Immature natural killer cell (primary cell): ENCODE results near the gene EXOC6B. TPM values are rescaled to one million over a fixed set of nuclear protein-coding genes. Genes with fewer than 3 reads are reported as not detected.
"Not testable (repeated sequence)": the region's sequence is repeated elsewhere in the genome, so short reads cannot be mapped to it uniquely, and the experiment has no call there.

Source experiments
- DNase-seq, 3 donors: peaks; one replicate each; pipeline ENCODE4 v3.0.0; 2022; ENCODE audit warnings: mixed read lengths in 1 of 3
- H3K27ac Mint-ChIP-seq, 6 donors: one replicate each; pipeline ENCODE4 v1.8.0; 2020; ENCODE audit warnings: mixed read lengths in 6 of 6, mild to moderate bottlenecking in 5 of 6, inconsistent platforms in 4 of 6, moderate library complexity in 3 of 6
- H3K27me3 Mint-ChIP-seq, 3 donors: one replicate each; pipeline ENCODE4 v1.8.0; 2020 to 2021; ENCODE audit warnings: low read depth in 3 of 3, mild to moderate bottlenecking in 3 of 3, mixed read lengths in 3 of 3, moderate library complexity in 3 of 3, inconsistent platforms in 1 of 3
- H3K36me3 Mint-ChIP-seq, 3 donors: one replicate each; pipeline ENCODE4 v1.8.0; 2020; ENCODE audit warnings: mixed read lengths in 3 of 3, inconsistent platforms in 2 of 3, mild to moderate bottlenecking in 2 of 3
- H3K4me1 Mint-ChIP-seq, 2 donors: one replicate each; pipeline ENCODE4 v1.8.0; 2020; ENCODE audit warnings: inconsistent platforms in 2 of 2, mild to moderate bottlenecking in 2 of 2, mixed read lengths in 2 of 2, moderate library complexity in 1 of 2
- H3K4me3 Mint-ChIP-seq, 5 donors: one replicate each; pipeline ENCODE4 v1.8.0; 2020; ENCODE audit warnings: mild to moderate bottlenecking in 5 of 5, mixed read lengths in 5 of 5, inconsistent platforms in 3 of 5, moderate library complexity in 3 of 5
- H3K9me3 Mint-ChIP-seq, 6 donors: one replicate each; pipeline ENCODE4 v1.8.0; 2020; ENCODE audit warnings: mild to moderate bottlenecking in 6 of 6, mixed read lengths in 6 of 6, inconsistent platforms in 4 of 6, moderate library complexity in 3 of 6
- polyA plus RNA-seq, 3 donors: library from polyadenylated mRNA; unstranded; fragments of 300-500 nt; fragmentation: Illumina TruSeq; gene quantifications; one replicate each; pipeline ENCODE4 v1.2.3, GENCODE V29; 2021

EXOC6B gene
- polyA plus RNA-seq, 3 donors from 2014 or later, result 2.0 to 2.7 (median 2.5) TPM

DNA sequence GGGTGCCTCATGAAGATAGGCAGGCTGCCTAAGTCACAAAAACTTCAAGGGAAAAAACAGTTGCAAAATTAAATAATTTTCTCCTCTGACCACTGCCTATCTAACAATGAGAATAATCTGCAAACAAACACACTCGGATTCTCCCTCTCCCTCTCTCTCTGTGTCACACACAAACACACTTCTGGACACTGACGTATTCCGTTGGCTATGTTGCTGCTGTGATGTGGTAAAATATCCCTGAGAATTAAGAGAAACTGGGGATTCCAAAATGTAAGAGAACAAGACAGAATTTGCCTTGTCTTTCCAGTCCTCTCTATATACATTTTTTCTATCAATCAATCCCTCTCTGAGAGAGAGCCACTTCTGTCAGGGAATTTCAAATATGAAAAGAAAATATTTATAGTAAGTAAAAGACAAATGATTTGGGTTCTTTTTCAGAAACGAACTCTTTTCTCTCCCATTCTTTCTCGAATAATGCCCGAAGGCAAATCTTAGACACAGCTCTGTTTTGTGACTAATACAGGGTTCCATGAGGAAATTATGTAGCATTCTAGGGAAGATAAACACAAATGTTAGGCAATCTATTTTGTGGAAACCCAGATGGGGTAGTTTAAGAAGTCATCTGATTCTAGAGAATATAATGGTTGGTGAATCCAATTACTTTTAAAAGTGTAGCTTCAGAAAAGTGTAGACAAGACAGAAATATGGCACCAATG is 367.9 kb downstream of the EXOC6B start:
- peaks cover 19 to 32% (median 24%) of the 10 kb centered on the region in 3 donors for H3K36me3 Mint-ChIP-seq
- H3K4me1 Mint-ChIP-seq, result no peaks in the 10 kb centered on the region
- no peak overlapping the region for H3K27ac Mint-ChIP-seq
- DNase-seq, result no peak
- peaks cover 3 to 9% (median 4%) of the 10 kb centered on the region in 6 donors for H3K9me3 Mint-ChIP-seq
- H3K27me3 Mint-ChIP-seq, result peaks cover 0 to 1% (median 0%) of the 10 kb centered on the region in 3 donors
- no peak overlapping the region for H3K4me3 Mint-ChIP-seq

DNA sequence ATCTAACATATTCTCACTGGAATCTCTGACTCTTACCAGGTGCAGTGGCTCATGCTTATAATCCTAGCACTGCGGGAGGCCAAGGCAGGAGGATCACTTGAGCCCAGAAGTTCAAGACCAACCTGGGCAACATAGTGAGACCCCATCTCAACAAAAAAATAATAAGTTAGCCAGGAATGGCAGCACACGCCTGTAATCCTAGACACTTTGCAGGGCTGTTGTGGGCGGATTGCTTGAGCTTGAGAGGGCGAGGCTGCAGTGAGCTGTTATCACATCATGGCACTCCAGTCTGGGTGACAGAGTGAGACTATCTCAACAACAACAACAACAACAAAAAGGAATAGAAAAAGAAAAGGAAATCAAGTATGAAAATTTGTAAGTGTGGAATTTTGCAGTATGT is 371.6 kb downstream of the EXOC6B start:
- Mint-ChIP-seq H3K9me3 (peaks cover 0 to 7% (median 0%) of the 10 kb centered on the region in 6 donors), H3K27ac (no peak overlapping the region), H3K27me3 (peaks cover 0 to 1% (median 0%) of the 10 kb centered on the region in 3 donors), H3K4me1 (no peaks in the 10 kb centered on the region), H3K4me3 (no peak overlapping the region), H3K36me3 (peaks cover 24 to 30% (median 28%) of the 10 kb centered on the region in 3 donors)
- DNase-seq, result no peak

DNA sequence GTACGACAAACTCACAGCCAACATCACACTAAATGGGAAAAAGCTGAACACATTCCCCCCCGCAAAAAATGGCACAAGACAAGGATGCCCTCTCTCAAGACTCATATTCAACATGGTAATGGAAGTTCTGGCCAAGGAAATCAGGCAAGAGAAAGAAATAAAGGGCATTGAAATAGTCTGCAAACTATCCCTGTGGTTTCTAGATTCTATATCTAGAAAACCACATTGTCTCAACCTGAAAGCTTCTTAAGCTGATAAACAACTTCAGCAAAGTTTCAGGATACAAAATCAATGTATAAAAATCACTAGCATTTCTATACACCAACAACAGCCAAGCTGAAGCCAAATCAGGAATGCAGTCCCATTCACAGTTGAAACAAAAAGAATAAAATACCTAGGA is 383.6 kb downstream of the EXOC6B start:
- no peak for DNase-seq
- peaks cover 0 to 1% (median 0%) of the 10 kb centered on the region in 3 donors for H3K27me3 Mint-ChIP-seq
- peaks cover 11 to 27% (median 13%) of the 10 kb centered on the region in 3 donors for H3K36me3 Mint-ChIP-seq
- peaks cover 4 to 11% of the 10 kb centered on the region in 2 donors for H3K4me1 Mint-ChIP-seq
- H3K9me3 Mint-ChIP-seq, result peaks cover 8 to 33% (median 18%) of the 10 kb centered on the region in 6 donors
- H3K4me3 Mint-ChIP-seq, result no peak overlapping the region
- H3K27ac Mint-ChIP-seq, result no peak overlapping the region

DNA sequence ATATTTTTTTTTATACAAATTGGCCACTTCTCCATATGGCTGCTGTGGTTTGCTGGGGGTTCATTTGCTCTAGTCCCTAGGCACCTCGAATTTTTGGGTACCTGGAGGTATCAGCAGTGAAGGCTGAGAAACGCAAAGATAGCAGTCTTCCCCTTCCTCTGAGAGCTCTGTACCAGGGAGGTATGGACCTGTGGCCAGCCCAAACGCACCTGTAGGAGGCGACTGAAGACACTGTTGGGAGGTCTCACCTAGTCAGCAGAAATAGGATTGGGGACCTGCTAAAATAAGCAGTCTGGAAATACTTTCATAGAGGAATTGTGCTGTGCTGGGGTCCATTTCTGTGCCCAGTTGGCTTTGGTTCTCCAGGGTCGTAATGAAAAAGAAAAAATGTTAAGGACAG is 385.9 kb downstream of the EXOC6B start:
- DNase-seq, result no peak
- no peak overlapping the region for H3K4me3 Mint-ChIP-seq
- H3K27me3 Mint-ChIP-seq, result peaks cover 0 to 3% (median 0%) of the 10 kb centered on the region in 3 donors
- H3K36me3 Mint-ChIP-seq, result peaks cover 6 to 21% (median 6%) of the 10 kb centered on the region in 3 donors
- peaks cover 4 to 11% of the 10 kb centered on the region in 2 donors for H3K4me1 Mint-ChIP-seq
- peaks cover 16 to 41% (median 28%) of the 10 kb centered on the region in 6 donors for H3K9me3 Mint-ChIP-seq
- no peak overlapping the region for H3K27ac Mint-ChIP-seq

DNA sequence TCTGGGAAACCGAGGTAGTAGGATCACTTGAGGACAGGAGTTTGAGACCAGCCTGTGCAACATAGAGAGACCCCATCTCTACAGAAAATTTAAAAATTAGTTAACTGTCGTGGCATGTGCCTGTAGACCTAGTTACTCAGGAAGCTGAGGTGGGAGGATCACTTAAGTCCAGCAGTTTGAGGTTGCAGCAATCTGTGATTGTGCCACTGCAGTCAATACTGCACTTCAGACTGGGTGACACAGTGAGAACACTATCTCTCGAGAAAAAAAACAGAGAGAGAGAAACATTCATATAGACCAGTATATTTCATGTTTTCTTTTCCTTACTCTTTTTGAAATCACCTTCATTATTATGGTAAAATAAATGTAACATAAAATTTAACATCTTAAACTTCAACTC is 387.5 kb downstream of the EXOC6B start:
- Mint-ChIP-seq H3K36me3 (peaks cover 6 to 23% (median 6%) of the 10 kb centered on the region in 3 donors), H3K4me1 (peaks cover 4 to 11% of the 10 kb centered on the region in 2 donors), H3K27ac (no peak overlapping the region), H3K9me3 (peaks cover 19 to 43% (median 36%) of the 10 kb centered on the region in 6 donors), H3K4me3 (no peak overlapping the region), H3K27me3 (peaks cover 0 to 3% (median 0%) of the 10 kb centered on the region in 3 donors)
- DNase-seq, result no peak

DNA sequence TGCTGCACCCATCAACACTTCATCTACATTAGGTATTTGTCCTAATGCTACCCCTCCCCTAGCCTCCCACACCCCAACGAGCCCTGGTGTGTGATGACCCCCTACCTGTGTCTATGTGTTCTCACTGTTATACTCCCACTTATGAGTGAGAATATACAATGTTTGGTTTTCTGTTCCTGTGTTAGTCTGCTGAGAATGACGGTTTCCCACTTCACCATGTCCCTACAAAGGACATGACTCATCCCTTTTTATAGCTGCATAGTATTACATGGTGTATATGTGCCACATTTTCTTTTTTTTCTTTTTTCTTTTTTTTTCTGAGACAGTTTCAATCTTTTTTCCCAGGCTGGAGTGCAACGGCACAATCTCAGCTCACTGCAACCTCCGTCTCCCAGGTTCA is 394.1 kb downstream of the EXOC6B start:
- H3K4me3 Mint-ChIP-seq, result no peak overlapping the region
- peaks cover 6 to 10% (median 8%) of the 10 kb centered on the region in 3 donors for H3K36me3 Mint-ChIP-seq
- peaks cover 15 to 40% (median 24%) of the 10 kb centered on the region in 6 donors for H3K9me3 Mint-ChIP-seq
- H3K27ac Mint-ChIP-seq, result no peak overlapping the region
- no peaks in the 10 kb centered on the region for H3K4me1 Mint-ChIP-seq
- no peak for DNase-seq
- peaks cover 0 to 3% (median 0%) of the 10 kb centered on the region in 3 donors for H3K27me3 Mint-ChIP-seq

DNA sequence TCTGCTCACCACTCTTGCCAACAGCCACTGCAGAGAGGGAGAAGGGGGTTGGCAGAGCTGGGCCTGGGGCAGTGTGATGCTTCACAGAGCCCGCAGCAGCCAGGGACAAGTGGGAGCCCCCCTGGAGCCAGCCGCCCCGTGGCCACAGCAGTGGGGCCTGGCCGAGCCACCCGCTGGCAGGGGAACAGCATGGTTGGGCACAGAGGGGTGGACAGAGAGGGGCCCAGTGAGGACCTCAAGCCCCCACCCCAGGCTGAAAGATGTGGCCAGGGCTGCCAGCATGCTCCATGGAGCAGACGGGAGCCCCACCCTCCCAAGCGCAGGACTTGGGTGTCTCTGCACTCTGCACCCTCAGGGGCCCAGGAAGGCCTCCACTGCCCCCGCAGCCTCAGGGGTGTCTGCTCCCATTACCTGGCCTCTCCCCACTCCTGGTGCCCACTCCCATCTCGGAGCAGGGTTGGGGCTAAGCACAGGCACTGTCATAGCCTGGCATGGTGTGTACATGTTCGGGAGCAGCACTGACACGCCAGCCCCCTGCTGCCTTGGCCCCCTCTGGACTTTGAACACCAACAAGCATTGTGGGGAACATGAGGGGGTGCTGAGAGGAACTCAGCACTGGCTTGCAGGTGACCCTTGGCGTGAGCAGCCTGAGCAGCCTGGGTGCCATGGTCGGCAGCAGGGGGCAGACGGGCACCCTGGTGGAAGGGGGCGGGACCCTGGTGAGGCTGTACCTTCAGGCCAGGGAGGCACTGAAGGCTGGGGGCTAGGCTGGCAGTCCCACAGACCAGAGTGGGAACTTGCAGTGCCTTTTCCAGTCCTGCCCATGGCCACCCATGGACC is 398.6 kb downstream of the EXOC6B start:
- Mint-ChIP-seq H3K36me3 (peaks cover 19 to 25% (median 20%) of the 10 kb centered on the region in 3 donors), H3K9me3 (peaks cover 2 to 18% (median 9%) of the 10 kb centered on the region in 6 donors), H3K4me3 (no peak overlapping the region), H3K27me3 (peaks cover 0 to 1% (median 0%) of the 10 kb centered on the region in 3 donors), H3K4me1 (no peaks in the 10 kb centered on the region), H3K27ac (no peak overlapping the region)
- DNase-seq, result no peak

DNA sequence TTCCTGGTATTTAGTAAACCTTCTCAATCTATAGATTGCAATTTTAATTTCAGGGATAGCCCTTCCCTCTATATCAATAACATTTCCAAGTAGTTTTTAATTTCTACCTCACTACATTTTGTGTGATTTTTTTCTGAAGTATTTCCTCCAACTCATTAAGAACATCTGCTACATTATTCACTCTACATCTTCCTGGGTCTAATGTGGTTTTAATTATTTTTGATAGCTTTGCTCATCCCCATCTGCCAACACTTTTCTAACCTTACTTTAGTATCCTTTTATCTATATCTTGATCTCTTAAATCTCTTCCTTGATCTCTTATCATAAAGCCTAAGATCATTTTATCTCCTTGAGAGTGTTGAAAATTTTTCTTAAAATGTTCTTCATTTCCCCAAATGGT is 399.8 kb downstream of the EXOC6B start:
- peaks cover 0 to 1% (median 0%) of the 10 kb centered on the region in 3 donors for H3K27me3 Mint-ChIP-seq
- H3K36me3 Mint-ChIP-seq, result peaks cover 17 to 25% (median 20%) of the 10 kb centered on the region in 3 donors
- no peak for DNase-seq
- peaks cover 5 to 23% (median 12%) of the 10 kb centered on the region in 6 donors for H3K9me3 Mint-ChIP-seq
- no peaks in the 10 kb centered on the region for H3K4me1 Mint-ChIP-seq
- H3K4me3 Mint-ChIP-seq, result no peak overlapping the region
- no peak overlapping the region for H3K27ac Mint-ChIP-seq

DNA sequence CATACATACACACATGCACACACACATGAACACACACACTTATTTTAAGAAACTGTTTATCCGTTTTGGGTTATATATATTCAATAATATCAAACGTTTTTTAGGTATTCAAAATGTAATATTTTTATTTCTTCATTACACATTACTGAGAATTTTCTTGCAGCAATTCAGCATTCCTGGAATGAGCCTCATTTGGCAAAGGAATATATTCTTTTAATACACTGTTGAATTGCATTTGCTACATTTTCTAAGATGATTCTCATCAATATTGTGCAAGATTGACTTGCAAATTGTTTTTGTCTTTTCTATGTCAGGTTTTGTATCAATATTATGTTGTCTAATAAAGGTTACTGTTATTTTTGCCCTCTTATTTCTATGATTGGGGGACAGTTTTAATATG is 402.1 kb downstream of the EXOC6B start:
- no peak overlapping the region for H3K27ac Mint-ChIP-seq
- peaks cover 20 to 43% (median 27%) of the 10 kb centered on the region in 6 donors for H3K9me3 Mint-ChIP-seq
- peaks cover 0 to 1% (median 1%) of the 10 kb centered on the region in 3 donors for H3K27me3 Mint-ChIP-seq
- no peak overlapping the region for H3K4me3 Mint-ChIP-seq
- DNase-seq, result no peak
- no peaks in the 10 kb centered on the region for H3K4me1 Mint-ChIP-seq
- peaks cover 14 to 30% (median 24%) of the 10 kb centered on the region in 3 donors for H3K36me3 Mint-ChIP-seq

DNA sequence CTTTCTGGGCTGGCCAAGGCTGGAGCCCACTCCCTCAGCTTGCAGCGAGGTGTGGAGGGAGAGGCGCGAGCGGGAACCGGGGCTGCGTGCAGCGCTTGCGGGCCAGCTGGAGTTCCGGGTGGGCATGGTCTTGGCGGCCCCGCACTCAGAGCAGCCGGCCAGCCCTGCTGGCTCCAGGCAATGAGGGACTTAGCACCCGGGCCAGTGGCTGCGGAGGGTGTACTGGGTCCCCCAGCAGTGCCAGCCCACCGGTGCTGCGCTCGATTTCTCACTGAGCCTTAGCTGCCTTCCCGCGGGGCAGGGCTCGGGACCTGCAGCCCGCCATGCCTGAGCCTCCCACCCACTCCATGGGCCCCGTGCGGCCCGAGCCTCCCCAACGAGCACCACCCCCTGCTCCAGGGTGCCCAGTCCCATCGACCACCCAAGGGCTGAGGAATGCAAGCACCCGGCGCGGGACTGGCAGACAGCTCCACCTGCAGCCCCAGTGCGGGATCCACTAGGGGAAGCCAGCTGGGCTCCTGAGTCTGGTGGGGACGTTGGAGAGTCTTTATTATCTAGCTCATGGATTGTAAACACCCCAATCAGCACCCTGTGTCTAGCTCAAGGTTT is 404.0 kb downstream of the EXOC6B start:
- Mint-ChIP-seq H3K36me3 (peaks cover 11 to 24% (median 22%) of the 10 kb centered on the region in 3 donors), H3K9me3 (peaks cover 20 to 43% (median 27%) of the 10 kb centered on the region in 6 donors)
- not testable (repeated sequence) for DNase-seq, H3K27ac Mint-ChIP-seq, H3K4me3 Mint-ChIP-seq, H3K27me3 Mint-ChIP-seq, H3K4me1 Mint-ChIP-seq

DNA sequence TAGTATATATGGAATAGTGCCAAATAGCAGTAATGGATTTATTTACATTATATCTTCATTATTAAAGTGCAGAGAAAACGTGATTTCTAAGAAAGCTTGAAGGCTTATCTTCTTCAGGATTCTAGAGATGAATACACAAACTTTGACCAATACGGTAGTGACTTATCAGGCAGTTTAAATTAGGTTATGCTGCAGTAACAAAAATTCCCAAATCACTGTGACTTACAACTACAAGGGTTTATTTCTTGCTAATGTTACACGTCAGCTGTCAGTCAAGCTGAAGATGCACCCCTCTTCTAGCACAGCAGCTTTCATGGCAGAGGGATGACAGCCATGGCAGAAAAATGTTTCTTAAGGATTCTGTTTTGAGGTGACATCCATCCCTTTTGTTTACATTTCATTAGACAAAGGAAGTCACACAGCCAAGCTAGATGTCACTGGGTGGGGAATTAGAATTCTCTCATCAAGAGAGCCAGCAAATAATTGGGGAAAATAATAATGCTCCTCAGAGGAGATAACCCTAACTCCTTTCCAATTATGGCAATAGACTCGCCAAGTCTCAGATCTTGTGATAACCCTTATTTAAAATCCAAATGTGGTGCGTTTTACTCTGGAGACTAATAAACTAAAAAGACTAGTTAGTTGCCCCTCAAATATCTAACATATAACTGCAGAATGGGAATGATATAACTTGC is 409.9 kb downstream of the EXOC6B start:
- no peak for DNase-seq
- Mint-ChIP-seq H3K27me3 (peaks cover 0 to 1% (median 0%) of the 10 kb centered on the region in 3 donors), H3K27ac (no peak overlapping the region), H3K9me3 (peaks cover 17 to 37% (median 19%) of the 10 kb centered on the region in 6 donors), H3K36me3 (peaks cover 0 to 5% (median 4%) of the 10 kb centered on the region in 3 donors), H3K4me3 (no peak overlapping the region), H3K4me1 (no peaks in the 10 kb centered on the region)

DNA sequence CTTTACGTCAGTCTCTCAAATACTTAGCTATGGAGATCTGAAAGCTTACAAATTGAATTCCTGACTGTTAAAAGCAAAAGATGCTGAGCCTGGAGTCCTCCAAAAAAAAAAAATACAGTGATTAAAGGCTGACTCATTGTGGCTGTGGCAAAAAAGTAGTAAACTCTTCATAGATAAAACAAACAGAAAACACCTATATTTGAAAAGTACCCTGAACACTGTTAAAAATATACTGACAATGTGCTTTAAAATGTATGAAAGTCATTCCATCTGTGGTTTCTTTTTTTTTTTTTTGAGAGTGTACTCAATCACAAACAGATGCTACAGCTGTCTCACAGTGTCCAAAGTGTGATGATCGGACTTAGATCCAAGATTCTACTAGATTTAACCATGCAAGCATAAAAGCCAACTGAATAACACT is 410.6 kb downstream of the EXOC6B start:
- H3K36me3 Mint-ChIP-seq, result peaks cover 0 to 5% (median 0%) of the 10 kb centered on the region in 3 donors
- H3K4me1 Mint-ChIP-seq, result no peaks in the 10 kb centered on the region
- peaks cover 0 to 2% (median 1%) of the 10 kb centered on the region in 3 donors for H3K27me3 Mint-ChIP-seq
- peaks cover 10 to 32% (median 12%) of the 10 kb centered on the region in 6 donors for H3K9me3 Mint-ChIP-seq
- DNase-seq, result no peak
- no peak overlapping the region for H3K27ac Mint-ChIP-seq
- no peak overlapping the region for H3K4me3 Mint-ChIP-seq
